22Rv1 (cell line): ENCODE measurements around the gene EYS.

Source experiments
- ZFX ChIP-seq: fragments of 450-650 bp; IDR thresholded peaks from 2 replicates; pipeline ENCODE4 v1.6.1; 2017; ENCODE audit warnings: antibody characterized with exemption, borderline replicate concordance
- TF ChIP-seq, protein P1 (sequence below): fragments of 450-650 bp; IDR thresholded peaks from 2 replicates; pipeline ENCODE4 v1.5.1; 2017; ENCODE audit warnings: mild to moderate bottlenecking

DNA sequence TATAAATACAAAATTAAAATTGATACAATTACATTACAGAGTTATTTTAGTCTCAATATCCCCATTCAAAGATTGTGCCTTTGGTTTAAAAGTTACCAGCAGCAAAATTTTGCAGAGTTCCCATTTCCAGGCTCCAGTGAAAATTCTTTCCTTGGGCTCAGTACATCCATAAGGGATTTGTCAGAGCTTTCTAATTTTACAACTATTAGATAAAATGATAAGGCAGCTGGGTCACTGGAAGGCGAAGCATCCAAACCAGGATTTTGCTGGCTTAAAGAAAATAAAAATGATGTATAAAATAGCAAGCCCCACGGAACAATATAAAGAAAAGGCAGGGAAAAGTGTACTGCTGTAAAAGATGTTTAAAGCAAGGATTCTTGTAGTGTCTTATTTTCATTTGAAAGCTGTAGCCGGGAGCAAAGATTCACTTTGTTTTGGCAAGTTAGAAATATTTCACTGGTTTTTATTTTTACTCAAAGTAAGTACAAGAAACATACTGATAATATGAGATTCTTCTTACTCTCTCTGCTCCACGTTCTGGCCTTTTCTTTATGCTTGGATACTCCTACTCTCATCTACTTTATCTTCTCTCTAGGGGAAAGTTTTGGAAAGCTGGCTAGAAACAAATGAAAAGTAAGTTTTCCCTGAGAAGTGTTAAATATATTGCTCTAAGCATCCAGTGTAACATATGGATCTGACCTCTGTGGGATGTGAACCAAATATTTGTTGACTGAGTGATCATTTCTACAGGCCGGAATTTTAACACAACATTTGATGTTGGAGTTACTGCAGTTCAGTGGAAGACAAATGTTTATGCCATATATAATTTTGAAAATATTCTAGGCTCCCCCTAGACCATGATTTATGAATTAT is 1583.0 kb downstream of the EYS start:
- TF ChIP-seq, protein P1, sequence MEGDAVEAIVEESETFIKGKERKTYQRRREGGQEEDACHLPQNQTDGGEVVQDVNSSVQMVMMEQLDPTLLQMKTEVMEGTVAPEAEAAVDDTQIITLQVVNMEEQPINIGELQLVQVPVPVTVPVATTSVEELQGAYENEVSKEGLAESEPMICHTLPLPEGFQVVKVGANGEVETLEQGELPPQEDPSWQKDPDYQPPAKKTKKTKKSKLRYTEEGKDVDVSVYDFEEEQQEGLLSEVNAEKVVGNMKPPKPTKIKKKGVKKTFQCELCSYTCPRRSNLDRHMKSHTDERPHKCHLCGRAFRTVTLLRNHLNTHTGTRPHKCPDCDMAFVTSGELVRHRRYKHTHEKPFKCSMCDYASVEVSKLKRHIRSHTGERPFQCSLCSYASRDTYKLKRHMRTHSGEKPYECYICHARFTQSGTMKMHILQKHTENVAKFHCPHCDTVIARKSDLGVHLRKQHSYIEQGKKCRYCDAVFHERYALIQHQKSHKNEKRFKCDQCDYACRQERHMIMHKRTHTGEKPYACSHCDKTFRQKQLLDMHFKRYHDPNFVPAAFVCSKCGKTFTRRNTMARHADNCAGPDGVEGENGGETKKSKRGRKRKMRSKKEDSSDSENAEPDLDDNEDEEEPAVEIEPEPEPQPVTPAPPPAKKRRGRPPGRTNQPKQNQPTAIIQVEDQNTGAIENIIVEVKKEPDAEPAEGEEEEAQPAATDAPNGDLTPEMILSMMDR = no peak
- no peak for TF ChIP-seq ZFX
